GM19455 (cell line): Measurements from ENCODE around the gene OR10H2.
"Not testable (repeated sequence)": the region's sequence is repeated elsewhere in the genome, so short reads cannot be mapped to it uniquely, and the experiment has no call there.

Experiments
- ATAC-seq: cut with Tn5 transposase; IDR thresholded peaks from one replicate; pipeline ENCODE4 v1.9.1; 2021; ENCODE audit not compliant: unreplicated experiment

The OR10H2 gene

GRCh38 chr19:15727724-15728123 is at the start of gene OR10H2:
TSS of gene OR10H2 (plus strand) at chr19:15728024. CDS start at chr19:15728044, 20 bp downstream.
- no peak for ATAC-seq

GRCh38 chr19:15679089-15679488 is 48.7 kb upstream of the OR10H2 start:
- no peak for ATAC-seq

- ATAC-seq = not testable (repeated sequence)
Observed at GRCh38 chr19:15679865-15680264, 48.0 kb upstream of the OR10H2 start.

- no peak for ATAC-seq
Observed at GRCh38 chr19:15680478-15681322, 47.1 kb upstream of the OR10H2 start.

GRCh38 chr19:15683411-15683810 is 44.4 kb upstream of the OR10H2 start:
- no peak for ATAC-seq

GRCh38 chr19:15684828-15685227 is 43.0 kb upstream of the OR10H2 start:
- ATAC-seq = no peak

GRCh38 chr19:15696654-15697194 is 31.1 kb upstream of the OR10H2 start:
- ATAC-seq = no peak

GRCh38 chr19:15701757-15702533 is 25.9 kb upstream of the OR10H2 start:
- no peak for ATAC-seq

- ATAC-seq = no peak
Observed at GRCh38 chr19:15702534-15702930, 25.3 kb upstream of the OR10H2 start.

- ATAC-seq = no peak
Observed at GRCh38 chr19:15714638-15715037, 13.2 kb upstream of the OR10H2 start.

- ATAC-seq = no peak
Observed at GRCh38 chr19:15715642-15716041, 12.2 kb upstream of the OR10H2 start.

GRCh38 chr19:15717809-15718208 is 10.0 kb upstream of the OR10H2 start:
- ATAC-seq = no peak

- ATAC-seq = no peak
Observed at GRCh38 chr19:15721268-15721667, 6.6 kb upstream of the OR10H2 start.

GRCh38 chr19:15722956-15723355 is 4.9 kb upstream of the OR10H2 start:
- no peak for ATAC-seq

GRCh38 chr19:15730538-15730937 is 2.7 kb downstream of the OR10H2 start:
- ATAC-seq = no peak

GRCh38 chr19:15732388-15732787 is 4.6 kb downstream of the OR10H2 start:
- ATAC-seq = no peak

- ATAC-seq = no peak
Observed at GRCh38 chr19:15733895-15734294, 6.1 kb downstream of the OR10H2 start.

GRCh38 chr19:15737722-15738121 is 9.9 kb downstream of the OR10H2 start, which contains the start of gene OR10H3:
TSS of gene OR10H3 (plus strand) at chr19:15737985. CDS start at chr19:15741393, 3,408 bp downstream.
- no peak for ATAC-seq

- ATAC-seq = no peak
Observed at GRCh38 chr19:15740785-15741184, 13.0 kb downstream of the OR10H2 start.

GRCh38 chr19:15748239-15748638 is 20.4 kb downstream of the OR10H2 start:
- no peak for ATAC-seq

GRCh38 chr19:15758379-15758778 is 30.6 kb downstream of the OR10H2 start:
- ATAC-seq = no peak
